Smooth muscle cell (in vitro differentiated cells): ENCODE data around the gene GRHL3. TPM values are rescaled to one million over a fixed set of nuclear protein-coding genes. Genes with fewer than 3 reads are reported as not detected.
A peak's percentile ranks its signal among the peaks of the same experiment; 100 is the strongest.

Experiments used
- DNase-seq: peaks from one replicate; lab custom pipeline; 2025; ENCODE audit not compliant: unreplicated experiment; lab: John Stamatoyannopoulos, UW
- H2AFZ ChIP-seq: fragments of 200-600 bp; sonication (generic); 2 replicates; pipeline ENCODE4 v1.6.0; 2016; ENCODE audit warnings: antibody characterized with exemption, low read depth, mild to moderate bottlenecking
- H3F3A ChIP-seq: fragments of 200-600 bp; sonication (generic); 2 replicates; pipeline ENCODE4 v1.6.0; 2017; ENCODE audit warnings: antibody characterized with exemption, low read depth
- H3K27ac ChIP-seq: fragments of 200-600 bp; sonication (generic); 2 replicates; pipeline ENCODE4 v1.5.1; 2016; ENCODE audit warnings: low read depth, mild to moderate bottlenecking
- H3K27me3 ChIP-seq: fragments of 200-600 bp; sonication (generic); 2 replicates; pipeline ENCODE4 v1.6.1; 2016; ENCODE audit warnings: low read depth, mild to moderate bottlenecking
- H3K36me3 ChIP-seq: fragments of 200-600 bp; sonication (generic); 2 replicates; pipeline ENCODE4 v1.5.1; 2016; ENCODE audit warnings: low read depth
- H3K4me1 ChIP-seq: fragments of 200-600 bp; sonication (generic); 2 replicates; pipeline ENCODE4 v1.5.1; 2016; ENCODE audit warnings: low read depth
- H3K4me2 ChIP-seq: fragments of 200-600 bp; sonication (generic); 2 replicates; pipeline ENCODE4 v1.6.0; 2016; ENCODE audit warnings: mild to moderate bottlenecking
- H3K4me3 ChIP-seq: fragments of 200-600 bp; sonication (generic); 2 replicates; pipeline ENCODE4 v1.5.1; 2016; ENCODE audit warnings: mild to moderate bottlenecking
- H3K79me2 ChIP-seq: fragments of 200-600 bp; sonication (generic); 2 replicates; pipeline ENCODE4 v1.6.0; 2016; ENCODE audit warnings: low read depth, mild to moderate bottlenecking
- H3K9ac ChIP-seq: fragments of 200-600 bp; sonication (generic); 2 replicates; pipeline ENCODE4 v1.6.0; 2016; ENCODE audit warnings: low read depth
- H3K9me3 ChIP-seq: fragments of 200-600 bp; sonication (generic); replicated peaks from 2 replicates; pipeline ENCODE4 v1.5.1; 2016; ENCODE audit warnings: low read depth
- H4K20me1 ChIP-seq: fragments of 200-600 bp; sonication (generic); 2 replicates; pipeline ENCODE4 v1.6.0; 2016; ENCODE audit warnings: low read depth
- WGBS: methylation state at CpG from one replicate; pipeline ENCODE4 v1.1.7; 2016; ENCODE audit warnings: low lambda C conversion rate; 5-methylcytosine and 5-hydroxymethylcytosine counted together
- polyA plus RNA-seq: library from polyadenylated mRNA; unstranded; fragments of >200 nt; fragmentation: Nextera tagmentation; extraction: Ambion mirVana; gene quantifications from 2 replicates; pipeline ENCODE4 v1.2.1, GENCODE V29; 2016
- total RNA-seq: library from RNA; depleted of rRNA; stranded (reverse); fragments of >200 nt; gene quantifications from 2 replicates; pipeline ENCODE4 v1.2.3, GENCODE V29; 2014
- TF ChIP-seq, protein P1 (sequence below): fragments of 200-600 bp; sonication (generic); IDR thresholded peaks from 2 replicates; pipeline ENCODE4 v1.5.1; 2017; ENCODE audit warnings: borderline replicate concordance, mild to moderate bottlenecking, antibody characterized with exemption; ENCODE audit not compliant: insufficient read depth, poor library complexity, severe bottlenecking

GRHL3 gene
- total and polyA plus RNA-seq, 2 experiments from 2014 or later, result 0.87 to 10.5 TPM

DNA sequence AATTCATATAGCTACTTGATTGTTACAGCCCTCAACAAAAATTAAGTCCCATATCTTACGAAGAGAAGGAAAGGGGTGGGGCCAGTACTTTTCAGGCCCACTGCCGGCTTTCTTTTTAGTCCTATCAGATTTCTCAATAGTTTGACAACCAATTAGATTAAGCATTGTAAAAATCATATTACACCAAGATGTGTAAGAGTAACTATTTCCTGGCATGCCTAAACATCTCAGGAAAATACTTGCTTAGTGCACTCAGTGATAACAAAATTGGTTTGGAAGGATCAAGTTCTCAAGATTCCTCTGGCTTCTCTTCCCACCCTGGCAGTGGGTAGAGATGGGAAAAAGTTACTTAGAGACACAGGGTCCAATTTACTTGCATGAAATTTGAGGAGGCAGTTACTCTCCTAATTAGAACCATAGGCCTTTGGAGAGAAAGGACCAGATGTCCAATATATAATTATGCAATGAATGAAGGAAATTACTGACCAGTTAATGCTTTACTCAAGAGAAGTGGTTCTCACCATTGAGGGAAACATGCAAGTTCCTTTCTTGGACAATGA is 64.3 kb downstream of the GRHL3 start:
- no peak overlapping the region for H3K4me2 ChIP-seq
- H4K20me1 ChIP-seq, result peaks cover 34% of the 10 kb centered on the region
- no peaks in the 10 kb centered on the region for H3K79me2 ChIP-seq
- no peak overlapping the region for H3K9ac ChIP-seq
- no peak overlapping the region for H3K27ac ChIP-seq
- WGBS, result 83% methylated on average over 2 of the region's 2 CpGs
- peaks cover 13% of the 10 kb centered on the region for H3F3A ChIP-seq
- H3K36me3 ChIP-seq, result no peaks in the 10 kb centered on the region
- TF ChIP-seq, protein P1, sequence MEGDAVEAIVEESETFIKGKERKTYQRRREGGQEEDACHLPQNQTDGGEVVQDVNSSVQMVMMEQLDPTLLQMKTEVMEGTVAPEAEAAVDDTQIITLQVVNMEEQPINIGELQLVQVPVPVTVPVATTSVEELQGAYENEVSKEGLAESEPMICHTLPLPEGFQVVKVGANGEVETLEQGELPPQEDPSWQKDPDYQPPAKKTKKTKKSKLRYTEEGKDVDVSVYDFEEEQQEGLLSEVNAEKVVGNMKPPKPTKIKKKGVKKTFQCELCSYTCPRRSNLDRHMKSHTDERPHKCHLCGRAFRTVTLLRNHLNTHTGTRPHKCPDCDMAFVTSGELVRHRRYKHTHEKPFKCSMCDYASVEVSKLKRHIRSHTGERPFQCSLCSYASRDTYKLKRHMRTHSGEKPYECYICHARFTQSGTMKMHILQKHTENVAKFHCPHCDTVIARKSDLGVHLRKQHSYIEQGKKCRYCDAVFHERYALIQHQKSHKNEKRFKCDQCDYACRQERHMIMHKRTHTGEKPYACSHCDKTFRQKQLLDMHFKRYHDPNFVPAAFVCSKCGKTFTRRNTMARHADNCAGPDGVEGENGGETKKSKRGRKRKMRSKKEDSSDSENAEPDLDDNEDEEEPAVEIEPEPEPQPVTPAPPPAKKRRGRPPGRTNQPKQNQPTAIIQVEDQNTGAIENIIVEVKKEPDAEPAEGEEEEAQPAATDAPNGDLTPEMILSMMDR, result no peak
- no peak overlapping the region for H3K4me3 ChIP-seq
- peaks cover 13% of the 10 kb centered on the region for H3K27me3 ChIP-seq
- no peak for DNase-seq
- peaks cover 12% of the 10 kb centered on the region for H3K4me1 ChIP-seq
- H3K9me3 ChIP-seq, result no peaks in the 10 kb centered on the region
- H2AFZ ChIP-seq, result no peak overlapping the region

DNA sequence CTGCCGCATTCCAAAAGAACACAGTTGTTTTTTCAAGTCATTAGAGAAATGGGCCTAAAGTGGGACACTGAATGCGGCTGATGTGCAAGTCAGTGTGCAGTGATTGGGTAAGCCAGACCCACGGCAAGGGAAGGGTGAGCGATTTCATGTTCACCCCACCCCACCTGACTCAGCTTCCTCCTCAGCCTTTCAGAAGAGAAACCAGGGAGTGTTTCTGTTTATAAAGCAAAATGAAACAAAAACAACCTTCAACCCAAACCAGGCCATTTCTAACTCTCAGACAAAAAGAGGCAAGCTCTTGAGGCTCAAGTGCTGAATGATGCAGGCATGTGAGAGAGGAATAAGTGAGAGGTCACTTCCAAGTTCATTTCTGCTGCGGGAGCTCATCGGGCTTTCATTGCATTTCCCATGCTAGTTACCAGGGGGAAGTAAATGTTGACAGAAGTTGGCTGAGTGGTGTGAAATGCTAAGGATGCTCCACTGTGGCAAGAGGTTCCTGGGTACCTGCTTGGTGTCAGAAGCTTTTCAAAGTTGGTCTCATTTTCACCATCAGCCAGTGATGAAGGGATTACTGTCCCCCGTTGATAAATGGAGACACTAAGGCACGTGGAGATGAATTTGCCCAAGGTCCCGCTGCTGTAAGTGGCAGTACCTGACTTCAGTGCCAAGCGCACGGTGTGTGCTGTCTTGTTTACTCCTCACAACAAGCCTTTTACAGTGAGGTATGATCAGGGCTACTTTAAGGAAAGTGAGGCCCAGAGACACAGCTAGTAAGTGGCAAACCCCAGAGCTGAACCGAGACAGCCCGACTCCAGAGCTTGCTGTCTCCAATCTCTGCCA is 65.3 kb downstream of the GRHL3 start:
- H2AFZ ChIP-seq, result no peak overlapping the region
- WGBS, result 72% methylated on average over 13 of the region's 13 CpGs
- no peaks in the 10 kb centered on the region for H3K36me3 ChIP-seq
- TF ChIP-seq, protein P1, result no peak
- H3K79me2 ChIP-seq, result no peaks in the 10 kb centered on the region
- H3K4me1 ChIP-seq, result peaks cover 12% of the 10 kb centered on the region
- no peak overlapping the region for H3K9ac ChIP-seq
- no peak overlapping the region for H3K4me3 ChIP-seq
- DNase-seq, result no peak
- peaks cover 34% of the 10 kb centered on the region for H4K20me1 ChIP-seq
- H3K4me2 ChIP-seq, result peak overlapping the region; percentile 39
- peaks cover 13% of the 10 kb centered on the region for H3F3A ChIP-seq
- H3K9me3 ChIP-seq, result no peaks in the 10 kb centered on the region
- peaks cover 13% of the 10 kb centered on the region for H3K27me3 ChIP-seq
- no peak overlapping the region for H3K27ac ChIP-seq

DNA sequence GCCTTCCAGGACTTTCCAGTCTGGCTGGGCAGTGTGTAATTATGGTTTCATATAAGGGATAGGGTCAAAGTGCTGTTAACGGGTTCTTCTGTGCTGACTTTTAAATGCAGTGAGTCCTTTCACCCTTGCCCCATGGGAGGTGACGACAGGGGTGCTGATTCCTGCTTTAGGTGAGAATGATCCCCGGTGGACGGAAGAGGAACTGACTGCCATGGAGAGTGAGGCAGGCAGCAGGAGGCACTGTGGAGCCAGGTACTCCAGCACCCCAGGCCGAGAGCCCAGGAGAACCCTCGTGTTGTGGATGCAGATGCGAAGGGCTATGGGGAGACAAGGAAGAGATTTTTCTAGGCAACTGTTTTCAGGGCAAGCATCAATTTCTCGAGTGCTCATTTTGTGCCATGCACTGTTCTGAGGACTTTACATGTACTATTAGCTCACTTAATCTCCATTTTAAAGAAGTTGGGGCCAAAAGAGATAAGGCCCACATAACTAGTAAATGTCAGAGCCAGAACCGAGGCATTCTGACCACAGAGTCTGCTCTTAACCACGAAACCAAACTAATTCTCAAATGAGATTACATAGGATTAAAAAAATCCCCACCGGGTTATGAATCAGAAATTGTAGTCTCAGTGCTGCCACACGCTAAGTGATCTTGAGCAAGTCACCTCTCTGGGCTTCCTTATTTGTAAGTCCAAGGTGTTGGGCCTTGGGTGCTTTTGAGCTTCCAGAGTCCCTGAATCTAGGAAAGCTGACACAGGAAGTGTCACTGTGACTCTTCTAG is 66.2 kb downstream of the GRHL3 start:
- Histone ChIP-seq H3K36me3 (no peaks in the 10 kb centered on the region), H3K4me1 (peaks cover 9% of the 10 kb centered on the region), H3K9me3 (no peaks in the 10 kb centered on the region), H3K27ac (no peak overlapping the region), H3K4me2 (peak overlapping the region; percentile 40), H3K9ac (no peak overlapping the region), H2AFZ (no peak overlapping the region), H3K27me3 (peaks cover 13% of the 10 kb centered on the region), H3K4me3 (no peak overlapping the region), H4K20me1 (peaks cover 34% of the 10 kb centered on the region), H3K79me2 (no peaks in the 10 kb centered on the region), H3F3A (peaks cover 13% of the 10 kb centered on the region)
- no peak for DNase-seq
- WGBS, result 56% methylated on average over 12 of the region's 12 CpGs
- TF ChIP-seq, protein P1, result peak; percentile 40
